ENCODE data around the gene PTPRN2.

The PTPRN2 gene

GRCh38 chr7:157806711-157807110 lies 780.9 kb downstream of the PTPRN2 start:
- in situ Hi-C loops (cut with MboI; ENCODE audit: low sequenced_read_pairs) = no loop called here

GRCh38 chr7:157805713-157806112 lies 781.9 kb downstream of the PTPRN2 start:
- in situ Hi-C loops (cut with MboI; ENCODE audit: low sequenced_read_pairs) = no loop called here

GRCh38 chr7:157803906-157804305 lies 783.7 kb downstream of the PTPRN2 start:
- in situ Hi-C loops (cut with MboI; ENCODE audit: low sequenced_read_pairs) = no loop called here

GRCh38 chr7:157801971-157802675 lies 785.5 kb downstream of the PTPRN2 start:
- in situ Hi-C loops (cut with MboI; ENCODE audit: low sequenced_read_pairs) = no loop called here

GRCh38 chr7:157801113-157801512 lies 786.5 kb downstream of the PTPRN2 start:
- in situ Hi-C loops (cut with MboI; ENCODE audit: low sequenced_read_pairs) = no loop called here

GRCh38 chr7:157800281-157800680 lies 787.3 kb downstream of the PTPRN2 start:
- in situ Hi-C loops (cut with MboI; ENCODE audit: low sequenced_read_pairs) = no loop called here

- in situ Hi-C loops (cut with MboI; ENCODE audit: low sequenced_read_pairs) = no loop called here
Observed at GRCh38 chr7:157799076-157799685, 788.4 kb downstream of the PTPRN2 start.

- in situ Hi-C loops (cut with MboI; ENCODE audit: low sequenced_read_pairs) = no loop called here
Observed at GRCh38 chr7:157797361-157797760, 790.3 kb downstream of the PTPRN2 start.

GRCh38 chr7:157796846-157797245 lies 790.8 kb downstream of the PTPRN2 start:
- in situ Hi-C loops (cut with MboI; ENCODE audit: low sequenced_read_pairs) = no loop called here

GRCh38 chr7:157795643-157796042 lies 792.0 kb downstream of the PTPRN2 start:
- in situ Hi-C loops (cut with MboI; ENCODE audit: low sequenced_read_pairs) = no loop called here

- in situ Hi-C loops (cut with MboI; ENCODE audit: low sequenced_read_pairs) = no loop called here
Observed at GRCh38 chr7:157795199-157795598, 792.4 kb downstream of the PTPRN2 start.

- in situ Hi-C loops (cut with MboI; ENCODE audit: low sequenced_read_pairs) = no loop called here
Observed at GRCh38 chr7:157794746-157795065, 792.9 kb downstream of the PTPRN2 start.

GRCh38 chr7:157793973-157794745 lies 793.5 kb downstream of the PTPRN2 start:
- in situ Hi-C loops (cut with MboI; ENCODE audit: low sequenced_read_pairs) = no loop called here

GRCh38 chr7:157793087-157793353 lies 794.6 kb downstream of the PTPRN2 start:
- in situ Hi-C loops (cut with MboI; ENCODE audit: low sequenced_read_pairs) = no loop called here

- in situ Hi-C loops (cut with MboI; ENCODE audit: low sequenced_read_pairs) = no loop called here
Observed at GRCh38 chr7:157792241-157793086, 795.2 kb downstream of the PTPRN2 start.

GRCh38 chr7:157791666-157792065 lies 796.0 kb downstream of the PTPRN2 start:
- in situ Hi-C loops (cut with MboI; ENCODE audit: low sequenced_read_pairs) = no loop called here

GRCh38 chr7:157791261-157791660 lies 796.4 kb downstream of the PTPRN2 start:
- in situ Hi-C loops (cut with MboI; ENCODE audit: low sequenced_read_pairs) = no loop called here

- in situ Hi-C loops (cut with MboI; ENCODE audit: low sequenced_read_pairs) = no loop called here
Observed at GRCh38 chr7:157789942-157790341, 797.7 kb downstream of the PTPRN2 start.

- in situ Hi-C loops (cut with MboI; ENCODE audit: low sequenced_read_pairs) = no loop called here
Observed at GRCh38 chr7:157789094-157789493, 798.5 kb downstream of the PTPRN2 start.

GRCh38 chr7:157788573-157788972 lies 799.0 kb downstream of the PTPRN2 start:
- in situ Hi-C loops (cut with MboI; ENCODE audit: low sequenced_read_pairs) = no loop called here

GRCh38 chr7:157787275-157787701 lies 800.3 kb downstream of the PTPRN2 start:
- in situ Hi-C loops (cut with MboI; ENCODE audit: low sequenced_read_pairs) = no loop called here

Measured in hTERT RPE-1 (cell line).